ENCODE results near the gene FARS2. TPM values are rescaled to one million over a fixed set of nuclear protein-coding genes. Genes with fewer than 3 reads are reported as not detected.

FARS2 gene
- total RNA-seq (18.5 and 22.6 TPM in 2 replicates), polyA plus RNA-seq (11.0 and 16.6 TPM in 2 replicates), polyA minus RNA-seq (ENCODE audit: low replicate concordance) (18.1 and 31.6 TPM in 2 replicates)
- polyA plus RNA-seq (2012) = 9.9 and 13.9 TPM in 2 replicates

- H3K4me1 ChIP-seq (ENCODE audit: control insufficient read depth, extremely low read depth, insufficient read depth, low read length) = no peaks in the 10 kb centered on the region
- H3K79me2 ChIP-seq (ENCODE audit: control insufficient read depth, insufficient read depth, low read length) = peaks cover 7% of the 10 kb centered on the region
- peak within 1 kb of the TSS; percentile 99 for H2AFZ ChIP-seq (ENCODE audit: low read length)
- TF ChIP-seq EZH2 (IDR thresholded peaks at IDR 0.05; ENCODE audit: low read length, missing control alignments) (no peak), CTCF (conservative IDR thresholded peaks at IDR 0.05 in 1 of 2, IDR thresholded peaks at IDR 0.05 in 1 of 2; ENCODE audit: low read depth in 1 of 2, low read length in 2 of 2) (peak in 1 of 2 donors; percentile 23)
- peak within 1 kb of the TSS; percentile 65 for H3K4me2 ChIP-seq (ENCODE audit: extremely low read depth, insufficient read depth, low read length)
- H4K20me1 ChIP-seq (ENCODE audit: control insufficient read depth, extremely low read depth, insufficient read depth, low read length) = no peaks in the 10 kb centered on the region
- H3K27me3 ChIP-seq (ENCODE audit: control insufficient read depth, insufficient read depth, low read length) = no peaks in the 10 kb centered on the region
- DNase-seq (ENCODE audit: low read depth in 2 of 2) = peak; percentile 84 to 86
- H3K36me3 ChIP-seq (ENCODE audit: control insufficient read depth, insufficient read depth, low read length) = no peaks in the 10 kb centered on the region
- no peaks in the 10 kb centered on the region for H3K9me3 ChIP-seq (ENCODE audit: control insufficient read depth, insufficient read depth, low read depth, low read length)
- peak within 1 kb of the TSS; percentile 94 for H3K27ac ChIP-seq (ENCODE audit: insufficient read depth, low read length)
- peak within 1 kb of the TSS; percentile 99 for H3K9ac ChIP-seq (ENCODE audit: insufficient read depth, low read length)
- H3K4me3 ChIP-seq (replicated peaks in 1 of 4; ENCODE audit: control extremely low read depth in 1 of 4, insufficient read depth in 1 of 4, low read depth in 3 of 4, low read length in 4 of 4) = peak within 1 kb of the TSS; percentile 61 to 99 (median 68)
These were observed at the start of gene FARS2, which contains the start of gene LYRM4 for GRCh38 chr6:5260661-5261544. Gene FARS2 (plus strand): TSS chr6:5261513. Gene LYRM4 (minus strand): TSS chr6:5260950. CDS start chr6:5260733, 217 bp downstream.

- H3K36me3 ChIP-seq (ENCODE audit: control insufficient read depth, insufficient read depth, low read length) = no peaks in the 10 kb centered on the region
- no peaks in the 10 kb centered on the region for H3K79me2 ChIP-seq (ENCODE audit: control insufficient read depth, insufficient read depth, low read length)
- H3K4me3 ChIP-seq (replicated peaks in 1 of 4; ENCODE audit: control extremely low read depth in 1 of 4, insufficient read depth in 1 of 4, low read depth in 3 of 4, low read length in 4 of 4) = no peak overlapping the region
- peak overlapping the region; percentile 23 for H3K27ac ChIP-seq (ENCODE audit: insufficient read depth, low read length)
- peak; percentile 47 to 63 for DNase-seq (ENCODE audit: low read depth in 2 of 2)
- TF ChIP-seq EZH2 (IDR thresholded peaks at IDR 0.05; ENCODE audit: low read length, missing control alignments) = no peak
- TF ChIP-seq CTCF (conservative IDR thresholded peaks at IDR 0.05 in 1 of 2, IDR thresholded peaks at IDR 0.05 in 1 of 2; ENCODE audit: low read depth in 1 of 2, low read length in 2 of 2) = peak in 1 of 2 donors; percentile 28
- no peaks in the 10 kb centered on the region for H4K20me1 ChIP-seq (ENCODE audit: control insufficient read depth, extremely low read depth, insufficient read depth, low read length)
- H3K4me1 ChIP-seq (ENCODE audit: control insufficient read depth, extremely low read depth, insufficient read depth, low read length) = peaks cover 10% of the 10 kb centered on the region
- no peak overlapping the region for H2AFZ ChIP-seq (ENCODE audit: low read length)
- H3K27me3 ChIP-seq (ENCODE audit: control insufficient read depth, insufficient read depth, low read length) = no peaks in the 10 kb centered on the region
- H3K9ac ChIP-seq (ENCODE audit: insufficient read depth, low read length) = no peak overlapping the region
- H3K4me2 ChIP-seq (ENCODE audit: extremely low read depth, insufficient read depth, low read length) = no peak overlapping the region
- no peaks in the 10 kb centered on the region for H3K9me3 ChIP-seq (ENCODE audit: control insufficient read depth, insufficient read depth, low read depth, low read length)
These were observed 47.5 kb upstream of the FARS2 start for GRCh38 chr6:5213836-5214235.

GRCh38 chr6:5214570-5215052, 46.7 kb upstream of the FARS2 start:
- DNase-seq (ENCODE audit: low read depth in 2 of 2) = peak in 1 of 2 donors; percentile 87
- peaks cover 10% of the 10 kb centered on the region for H3K4me1 ChIP-seq (ENCODE audit: control insufficient read depth, extremely low read depth, insufficient read depth, low read length)
- H3K4me3 ChIP-seq (replicated peaks in 1 of 4; ENCODE audit: control extremely low read depth in 1 of 4, insufficient read depth in 1 of 4, low read depth in 3 of 4, low read length in 4 of 4) = no peak overlapping the region
- H3K4me2 ChIP-seq (ENCODE audit: extremely low read depth, insufficient read depth, low read length) = no peak overlapping the region
- H3K27ac ChIP-seq (ENCODE audit: insufficient read depth, low read length) = peak overlapping the region; percentile 23
- H3K9me3 ChIP-seq (ENCODE audit: control insufficient read depth, insufficient read depth, low read depth, low read length) = no peaks in the 10 kb centered on the region
- H3K36me3 ChIP-seq (ENCODE audit: control insufficient read depth, insufficient read depth, low read length) = no peaks in the 10 kb centered on the region
- no peak overlapping the region for H3K9ac ChIP-seq (ENCODE audit: insufficient read depth, low read length)
- no peaks in the 10 kb centered on the region for H3K79me2 ChIP-seq (ENCODE audit: control insufficient read depth, insufficient read depth, low read length)
- no peaks in the 10 kb centered on the region for H4K20me1 ChIP-seq (ENCODE audit: control insufficient read depth, extremely low read depth, insufficient read depth, low read length)
- peak overlapping the region; percentile 33 for H2AFZ ChIP-seq (ENCODE audit: low read length)
- H3K27me3 ChIP-seq (ENCODE audit: control insufficient read depth, insufficient read depth, low read length) = no peaks in the 10 kb centered on the region
- TF ChIP-seq CTCF (conservative IDR thresholded peaks at IDR 0.05 in 1 of 2, IDR thresholded peaks at IDR 0.05 in 1 of 2; ENCODE audit: low read depth in 1 of 2, low read length in 2 of 2) = peak; percentile 60 to 81
- TF ChIP-seq EZH2 (IDR thresholded peaks at IDR 0.05; ENCODE audit: low read length, missing control alignments) = no peak

Data from fibroblast of lung (primary cell).